NCI-H1436 treated with DMSO at 0.1 percent for 48 hours (cell line): ENCODE measurements around the gene FBLN2.

Experiments
- DNase-seq: peaks from one replicate; lab custom pipeline; 2025; lab: John Stamatoyannopoulos, UW

FBLN2 gene

DNA sequence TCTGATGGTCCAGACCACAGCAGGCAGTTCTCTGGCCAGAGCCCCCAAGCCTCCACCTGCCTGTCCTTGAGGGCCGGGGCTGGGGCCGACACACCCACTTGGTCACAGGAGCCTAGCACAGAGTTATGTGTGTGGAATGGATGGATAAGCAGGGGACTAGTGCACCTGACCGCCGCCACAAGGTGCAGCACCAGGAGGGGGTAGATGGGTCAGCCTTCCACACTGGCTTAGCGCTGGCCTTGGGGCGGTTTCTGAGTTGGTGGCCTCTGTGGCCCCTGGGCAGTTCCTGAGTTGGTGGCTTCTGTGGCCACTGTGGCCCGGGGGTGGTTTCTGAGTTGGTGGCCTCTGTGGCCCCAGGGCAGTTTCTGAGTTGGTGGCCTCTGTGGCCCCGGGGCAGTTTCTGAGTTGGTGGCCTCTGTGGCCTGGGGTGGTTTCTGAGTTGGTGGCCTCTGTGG, 75.8 kb downstream of the FBLN2 start:
- no peak for DNase-seq

DNA sequence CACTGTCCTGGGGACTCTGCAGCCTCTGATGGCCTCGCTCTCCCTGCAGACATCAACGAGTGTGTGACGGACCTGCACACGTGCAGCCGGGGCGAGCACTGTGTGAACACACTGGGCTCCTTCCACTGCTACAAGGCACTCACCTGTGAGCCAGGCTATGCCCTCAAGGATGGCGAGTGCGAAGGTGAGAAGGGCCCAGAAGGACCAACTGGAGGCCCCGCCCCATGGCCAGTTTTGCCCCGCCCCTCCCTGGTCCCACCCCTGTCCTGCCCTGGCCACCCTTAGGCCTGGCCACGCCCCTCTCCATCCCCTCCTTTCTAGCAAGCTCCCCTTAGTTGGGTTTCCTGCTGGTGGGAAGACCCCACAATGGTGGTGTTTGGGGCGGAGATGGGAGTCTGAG, 77.5 kb downstream of the FBLN2 start:
- no peak for DNase-seq

DNA sequence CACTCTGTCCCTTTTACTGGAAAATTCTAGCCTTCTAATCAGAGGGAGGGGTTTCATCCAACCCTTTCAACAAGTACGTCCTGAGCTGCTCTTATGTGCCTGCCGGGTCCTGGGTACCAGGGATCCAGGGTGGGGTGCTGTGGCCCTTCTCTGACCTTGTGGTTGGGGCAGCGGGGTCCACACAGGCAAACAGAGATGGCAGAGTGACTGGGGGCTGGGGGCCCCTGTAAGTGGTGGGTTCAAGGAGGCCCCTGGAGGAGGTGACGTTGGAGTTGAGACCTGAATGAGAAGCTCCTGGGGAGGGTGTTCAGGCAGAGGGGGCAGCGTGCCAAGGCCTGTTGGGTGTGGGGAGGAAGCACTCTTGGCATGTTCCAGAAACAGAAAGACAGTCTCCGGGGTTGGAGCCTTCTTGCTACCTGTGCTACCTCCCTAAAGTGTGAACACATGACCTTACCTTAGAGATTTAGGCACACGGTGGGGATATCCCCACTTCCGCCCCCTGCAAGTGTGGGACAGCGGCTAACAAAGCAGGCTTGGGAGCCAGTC, 78.1 kb downstream of the FBLN2 start:
- DNase-seq, result no peak

DNA sequence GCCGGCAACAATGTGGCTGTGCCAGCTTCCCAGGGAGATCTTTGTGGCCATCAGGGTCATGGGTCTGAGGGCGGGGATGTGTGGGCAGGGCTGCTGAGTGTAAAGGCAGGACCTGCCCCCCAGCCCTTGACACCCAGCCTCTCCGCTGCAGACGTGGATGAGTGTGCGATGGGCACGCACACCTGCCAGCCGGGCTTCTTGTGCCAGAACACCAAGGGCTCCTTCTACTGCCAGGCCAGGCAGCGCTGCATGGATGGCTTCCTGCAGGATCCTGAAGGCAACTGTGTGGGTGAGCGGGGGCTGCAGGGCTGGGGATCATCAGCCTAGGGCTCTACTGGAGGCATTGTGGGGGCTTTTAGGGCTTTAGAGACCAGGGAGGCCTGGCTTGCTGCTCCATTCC, 78.8 kb downstream of the FBLN2 start:
- DNase-seq, result no peak

DNA sequence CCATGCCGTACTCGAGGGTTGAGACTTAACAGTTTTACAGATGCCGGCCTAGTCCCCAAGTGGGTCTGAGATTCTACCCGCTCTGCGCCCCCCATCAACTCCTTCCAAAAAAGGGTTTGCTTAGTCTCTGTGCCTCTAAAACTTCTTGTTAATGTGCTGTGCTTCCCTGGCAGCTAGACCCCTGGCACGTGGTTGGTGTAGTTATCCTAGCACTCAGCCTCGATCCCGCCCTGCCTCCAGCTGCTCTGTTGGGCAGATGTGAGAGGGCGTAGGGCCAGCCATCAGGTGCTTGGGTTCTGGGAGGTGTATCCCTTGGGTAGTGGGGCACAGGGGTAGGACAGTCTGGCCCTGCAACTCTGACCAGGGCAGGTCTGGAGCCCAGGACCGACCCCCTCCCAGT, 79.5 kb downstream of the FBLN2 start:
- no peak for DNase-seq

- no peak for DNase-seq
Measured at GRCh38 chr3:13628841-13629551, 80.1 kb downstream of the FBLN2 start.

- DNase-seq, result no peak
Measured at GRCh38 chr3:13629644-13630043, 80.7 kb downstream of the FBLN2 start.

- DNase-seq, result no peak
Measured at GRCh38 chr3:13631256-13631655, 82.3 kb downstream of the FBLN2 start.

- no peak for DNase-seq
Measured at GRCh38 chr3:13633176-13633575, 84.3 kb downstream of the FBLN2 start.

DNA sequence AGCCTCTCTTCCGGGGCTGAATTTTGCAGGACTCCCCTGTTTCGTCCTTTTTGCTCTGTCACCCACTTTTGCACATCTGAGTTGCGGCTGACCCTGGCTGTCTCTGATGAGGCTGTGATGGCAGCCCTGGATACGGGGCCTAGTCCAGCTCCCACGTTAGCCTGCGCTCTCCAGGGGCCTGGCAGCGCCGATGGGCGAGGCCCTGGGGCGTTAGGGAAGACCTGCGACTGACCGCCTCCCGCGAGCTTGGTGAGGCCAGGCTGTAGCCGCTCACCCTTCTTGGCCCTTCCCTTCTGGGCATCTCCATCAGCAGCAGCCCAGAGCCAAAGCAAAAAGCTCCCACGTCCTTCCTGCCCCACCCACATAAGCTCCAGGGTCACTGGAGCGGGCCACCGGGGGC, 85.2 kb downstream of the FBLN2 start:
- DNase-seq, result no peak

GRCh38 chr3:13634615-13635014, 85.7 kb downstream of the FBLN2 start:
- no peak for DNase-seq

DNA sequence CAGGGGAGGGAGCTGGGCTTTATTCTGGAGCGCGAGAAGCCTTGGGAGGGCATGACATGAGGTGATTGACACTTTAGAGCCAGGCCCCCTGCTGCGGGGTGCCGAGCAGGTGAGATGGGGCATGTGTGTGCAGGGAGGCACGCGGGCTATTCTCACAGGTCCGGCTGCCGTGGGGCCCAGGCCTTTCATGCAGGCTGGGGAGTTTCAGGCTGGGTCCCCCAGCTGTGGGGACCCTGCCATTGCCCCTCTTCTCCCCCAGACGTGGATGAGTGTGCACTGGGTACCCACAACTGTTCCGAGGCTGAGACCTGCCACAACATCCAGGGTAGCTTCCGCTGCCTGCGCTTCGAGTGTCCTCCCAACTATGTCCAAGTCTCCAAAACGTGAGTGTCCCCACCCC, 87.3 kb downstream of the FBLN2 start:
- no peak for DNase-seq

GRCh38 chr3:13636874-13637273, 87.9 kb downstream of the FBLN2 start:
- no peak for DNase-seq

DNA sequence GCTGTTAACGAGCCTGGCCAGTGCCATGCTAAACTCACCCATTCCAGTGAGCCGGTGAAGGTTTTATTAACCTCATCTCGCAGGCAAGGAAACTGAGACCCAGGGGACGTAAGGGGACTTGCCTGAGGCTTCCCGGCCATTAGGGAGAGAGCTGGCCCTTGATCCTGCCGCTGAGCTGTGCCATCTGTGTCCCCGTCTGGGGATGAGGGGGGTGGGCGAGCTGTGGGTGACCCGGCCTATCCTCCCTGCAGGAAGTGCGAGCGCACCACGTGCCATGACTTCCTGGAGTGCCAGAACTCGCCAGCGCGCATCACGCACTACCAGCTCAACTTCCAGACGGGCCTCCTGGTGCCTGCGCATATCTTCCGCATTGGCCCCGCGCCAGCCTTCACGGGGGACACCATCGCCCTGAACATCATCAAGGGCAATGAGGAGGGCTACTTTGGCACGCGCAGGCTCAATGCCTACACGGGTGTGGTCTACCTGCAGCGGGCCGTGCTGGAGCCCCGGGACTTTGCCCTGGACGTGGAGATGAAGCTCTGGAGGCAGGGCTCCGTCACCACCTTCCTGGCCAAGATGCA, 88.5 kb downstream of the FBLN2 start:
- no peak for DNase-seq

DNA sequence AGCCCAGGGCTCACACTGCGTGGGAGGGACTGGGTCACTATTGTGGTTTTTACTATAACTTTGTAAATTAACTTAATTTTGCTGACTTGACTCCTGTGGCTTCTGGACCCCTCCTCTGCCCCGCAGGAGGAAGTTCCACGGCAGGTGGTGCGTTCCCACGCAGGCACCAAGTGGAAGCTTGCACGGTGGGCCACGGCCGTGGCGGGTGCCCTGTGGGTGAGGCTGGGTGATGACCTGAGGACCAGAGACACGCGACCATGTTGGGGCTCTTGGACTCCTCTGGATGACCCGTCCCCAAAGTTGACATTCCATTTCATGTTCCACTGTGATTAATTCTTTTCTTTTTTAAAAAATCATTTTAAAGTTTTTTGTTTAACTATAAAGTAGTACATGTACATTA, 89.0 kb downstream of the FBLN2 start:
- no peak for DNase-seq

GRCh38 chr3:13638927-13639326, 90.0 kb downstream of the FBLN2 start:
- DNase-seq, result no peak

DNA sequence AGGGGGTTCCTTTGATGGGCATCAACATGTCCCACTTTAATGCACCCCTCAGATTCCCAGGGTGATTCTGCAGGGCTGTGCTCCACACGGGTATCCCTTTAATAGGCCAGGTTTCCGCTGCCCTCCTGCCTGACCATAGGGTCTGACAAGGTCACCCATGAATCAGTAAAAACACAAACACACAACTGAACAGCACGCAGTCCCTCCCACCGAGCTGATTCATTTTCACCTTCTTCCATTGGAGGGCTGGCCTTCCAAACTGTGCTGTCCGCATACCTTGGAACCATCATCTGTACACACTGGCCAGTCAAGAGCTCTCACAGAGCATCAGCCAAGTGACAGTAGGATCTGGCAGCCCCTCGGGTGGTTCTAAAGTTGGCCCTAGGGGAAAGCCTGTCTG, 93.7 kb downstream of the FBLN2 start:
- DNase-seq, result no peak

- no peak for DNase-seq
Measured at GRCh38 chr3:13644341-13645117, 95.6 kb downstream of the FBLN2 start.

DNA sequence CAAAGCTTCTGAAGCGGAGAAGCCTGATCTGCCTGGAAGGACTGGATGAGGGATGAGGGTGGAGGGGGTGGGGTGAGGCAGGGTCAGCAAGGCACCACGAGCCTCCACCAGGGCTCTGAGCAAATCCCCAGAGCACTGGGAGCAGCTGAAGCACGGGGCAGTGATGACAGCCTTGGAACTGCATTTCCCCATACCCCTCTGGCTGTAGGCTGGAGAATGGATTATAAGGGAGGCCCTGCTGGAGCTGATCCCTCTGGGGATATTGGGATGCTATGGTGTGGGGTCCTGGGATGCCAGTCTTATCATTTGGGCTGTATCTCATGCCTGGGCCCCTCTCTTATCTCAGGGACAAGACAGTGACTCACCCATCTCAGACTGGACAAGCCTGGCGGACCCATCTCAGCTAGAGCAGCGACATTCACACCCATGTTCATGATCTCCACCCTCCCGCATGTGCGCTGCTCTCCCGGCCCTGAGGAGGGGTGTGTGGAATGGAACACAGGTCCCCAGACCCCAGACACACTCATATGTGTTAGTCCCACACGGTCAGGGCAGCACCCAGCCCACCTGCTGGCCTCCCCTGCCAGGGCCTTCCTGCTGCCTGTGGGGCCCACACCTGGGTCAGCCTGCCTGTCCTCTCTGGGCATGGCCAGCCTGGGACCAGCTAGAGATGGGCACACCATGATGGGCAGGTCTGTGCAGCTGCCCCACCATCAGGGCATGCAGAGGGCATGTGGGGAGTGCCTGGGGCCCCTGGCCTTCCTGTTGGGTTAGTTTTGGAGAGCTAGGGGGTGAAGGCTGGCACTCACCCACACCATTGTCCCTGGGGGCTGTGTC, 97.1 kb downstream of the FBLN2 start:
- no peak for DNase-seq

DNA sequence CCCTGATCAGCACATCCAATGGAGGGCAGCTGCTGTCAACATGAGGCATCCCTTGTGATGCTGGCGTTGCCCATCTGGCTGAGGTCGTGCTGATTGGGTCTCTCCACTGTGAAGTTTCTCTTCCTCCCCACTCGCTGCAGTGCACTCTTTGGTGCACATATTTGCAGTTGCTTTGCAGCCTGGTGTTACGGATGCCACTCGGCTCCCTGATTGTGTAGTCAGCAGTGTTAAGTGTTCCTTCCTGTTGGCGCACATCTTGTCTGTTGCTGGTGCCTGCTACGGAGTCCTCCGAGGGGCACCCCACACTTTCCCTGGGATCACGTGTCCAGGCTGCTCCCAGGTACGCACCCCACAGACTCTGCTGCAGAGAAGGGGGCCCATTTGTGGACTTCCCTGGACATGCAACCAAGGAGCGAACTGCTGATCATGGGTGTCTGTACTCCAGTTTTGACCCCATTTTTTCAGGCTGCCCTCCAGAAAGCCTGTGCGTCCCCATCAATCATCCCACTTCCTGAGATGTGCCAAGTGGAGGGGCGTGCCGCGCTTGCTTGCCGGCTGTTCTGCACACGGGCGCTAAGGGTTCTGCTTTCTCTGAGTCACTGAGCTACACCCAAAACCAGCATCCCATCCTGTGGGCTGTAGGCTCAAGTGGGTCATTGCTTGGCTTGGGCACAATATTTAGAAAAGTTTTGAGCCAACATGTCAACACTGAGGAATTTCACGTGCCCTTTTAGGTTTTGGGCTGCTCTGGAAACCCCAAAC, 98.6 kb downstream of the FBLN2 start:
- no peak for DNase-seq
